ENCODE results near the gene RNF167. TPM values are rescaled to one million over a fixed set of nuclear protein-coding genes. Genes with fewer than 3 reads are reported as not detected.

RNF167 gene
- total RNA-seq (60.2 and 61.0 TPM in 2 replicates), polyA plus RNA-seq (87.6 and 121 TPM in 2 replicates), polyA minus RNA-seq (69.9 and 71.4 TPM in 2 replicates), Bru-seq, nascent RNA (percentile 62 among the genes with signal in this experiment), BruChase-seq, experiment 1, labeled RNA remaining after a 6-hour chase (percentile 92 among the genes with signal in this experiment), BruChase-seq, experiment 2, labeled RNA remaining after a 2-hour chase (percentile 72 among the genes with signal in this experiment)
- 89.6 and 94.4 TPM in 2 replicates for polyA plus RNA-seq (2011; cell fraction: cytosol; rRNA removed)
- 92.1 and 116 TPM in 2 replicates for polyA plus RNA-seq (2011; cell fraction: nucleus; rRNA removed)
- polyA plus RNA-seq (2012), result 71.6 and 77.0 TPM in 2 replicates
- 120 TPM for polyA minus RNA-seq (2011; cell fraction: cytosol; rRNA and poly(A)+ RNA removed)
- polyA minus RNA-seq (2011; cell fraction: nucleus; rRNA and poly(A)+ RNA removed), result 18.8 and 28.9 TPM in 2 replicates
- long read RNA-seq, transcript RNF167-211 (9 exons, 1,757 nt), result major isoform, 25 of 71 reads
- long read RNA-seq, transcript RNF167-201 (10 exons, 1,915 nt), result minor isoform, 16 of 71 reads
- long read RNA-seq, partial matches to known transcripts, result 6 of 71 reads
- long read RNA-seq, other reads (novel, unspliced or antisense), result 22 of 71 reads

- dilution Hi-C loops (cut with MboI; ENCODE audit: extremely low pct_ligation_motif_present, low sequenced_read_pairs), result no loop called here
- H3K36me3 ChIP-seq (ENCODE audit: control insufficient read depth in 2 of 2, extremely low read depth in 1 of 2, insufficient read depth in 2 of 2, low read length in 2 of 2), result peaks cover 8 to 37% of the 10 kb centered on the region in 2 experiments
Observed at GRCh38 chr17:4939796-4940554, at the start of gene RNF167, which contains the start of gene SLC25A11. Gene RNF167 (plus strand): TSS chr17:4940268. CDS start chr17:4940910, 642 bp downstream. Gene SLC25A11 (minus strand): TSS chr17:4940046. CDS start chr17:4939910, 136 bp downstream.

More at GRCh38 chr17:4939796-4940554, at the start of gene RNF167, which contains the start of gene SLC25A11:
- TF ChIP-seq POLR2AphosphoS5 (IDR thresholded peaks at IDR 0.05; ENCODE audit: insufficient read depth, low read depth, low read length), result peak; percentile 84
- TF ChIP-seq POLR2A (IDR thresholded peaks at IDR 0.05; ENCODE audit: low read depth, low read length), result peak; percentile 85
- TF ChIP-seq MAX (IDR thresholded peaks at IDR 0.05; ENCODE audit: insufficient read depth, insufficient read length), result peak; percentile 31
- no peak for TF ChIP-seq EZH2 (IDR thresholded peaks at IDR 0.05; ENCODE audit: borderline replicate concordance, low read depth, low read length, severe bottlenecking)
- TF ChIP-seq JUN (IDR thresholded peaks at IDR 0.05; ENCODE audit: borderline replicate concordance, insufficient read depth, insufficient read length, low read depth), result no peak
- H4K20me1 ChIP-seq (replicated peaks; ENCODE audit: control insufficient read depth, extremely low read depth, insufficient read depth, low read length), result no peaks in the 10 kb centered on the region
- H3K27ac ChIP-seq (ENCODE audit: insufficient read depth, low read depth, low read length), result peak within 1 kb of the TSS; percentile 81
- no peaks in the 10 kb centered on the region for H3K9me1 ChIP-seq (replicated peaks; ENCODE audit: control insufficient read depth, extremely low read depth, insufficient read depth, low read length)
- no peaks in the 10 kb centered on the region for H3K9me3 ChIP-seq (replicated peaks; ENCODE audit: control insufficient read depth, insufficient read depth, low read length)
- H3K79me2 ChIP-seq (ENCODE audit: control insufficient read depth, insufficient read depth, low read length), result peaks cover 59% of the 10 kb centered on the region
- H3K4me2 ChIP-seq (ENCODE audit: insufficient read depth, low read length), result peak within 1 kb of the TSS; percentile 89
- H2AFZ ChIP-seq (ENCODE audit: low read depth, low read length), result peak within 1 kb of the TSS; percentile 40
- H3K27me3 ChIP-seq (ENCODE audit: control insufficient read depth in 2 of 2, insufficient read depth in 2 of 2, low read length in 2 of 2), result no peaks in the 10 kb centered on the region
- H3K9ac ChIP-seq (replicated peaks; ENCODE audit: extremely low read depth, insufficient read depth, low read length), result peak within 1 kb of the TSS; percentile 88
- no TSS peak for BruUV-seq (replicated peaks)
- ChIA-PET POLR2A (interaction anchor here (0.7 to 2.3 kb wide), 5 partner anchors 11 to 31 kb away, joined by 4 to 15 read pairs (median 4); partner anchors contain the start of genes ENO3 and SPAG7), CTCF (interaction anchor here (0.6 to 3.3 kb wide), 15 partner anchors 13 to 230 kb away, joined by 3 to 44 read pairs (median 4); partner anchors contain the start of genes CHRNE, INCA1, KIF1C and SPAG7)
- FAIRE-seq, result peak; percentile 98
- peak within 1 kb of the TSS; percentile 45 to 84 (median 77) for H3K4me3 ChIP-seq (replicated peaks in 1 of 3; ENCODE audit: insufficient read depth in 1 of 3, low read depth in 1 of 3, low read length in 3 of 3)
- peak; percentile 100 for DNase-seq (ENCODE audit: low read depth, low spot score)
- intact Hi-C loops (cut with micrococcal nuclease), result loop anchor here (1.0 to 2.0 kb wide), 5 partner anchors 8 to 59 kb away; partner anchors contain the start of genes CAMTA2, PFN1 and SPAG7
- H3K4me1 ChIP-seq (ENCODE audit: control insufficient read depth, extremely low read depth, insufficient read depth, low read length), result peaks cover 21% of the 10 kb centered on the region

All from endothelial cell of umbilical vein (primary cell).